ENCODE measurements around the gene TCEANC2.

GRCh38 chr1:54136269-54136896 lies 83.0 kb downstream of the TCEANC2 start:
- no peak for TF ChIP-seq CTCF (IDR thresholded peaks at IDR 0.05)
- TF ChIP-seq EP300 (IDR thresholded peaks at IDR 0.05): no peak
- no peak for TF ChIP-seq POLR2A (IDR thresholded peaks at IDR 0.05)

All from suprapubic skin (tissue), 3 donors.